ENCODE data around the gene AIFM1.

GRCh38 chrX:130111220-130112154 lies 54.2 kb downstream of the AIFM1 start:
- TF ChIP-seq CTCF (conservative IDR thresholded peaks at IDR 0.05; ENCODE audit: low read depth, low read length) (no peak), POLR2A (IDR thresholded peaks at IDR 0.05; ENCODE audit: low read depth, low read length) (no peak)

Measured in IMR-90 (cell line).